NOMO-1 treated with dmso at 0.1 percent for 144 hours (cell line): Measurements from ENCODE around the gene TRPV4.
A peak's percentile ranks its signal among the peaks of the same experiment; 100 is the strongest.
"Not testable (repeated sequence)": the region's sequence is repeated elsewhere in the genome, so short reads cannot be mapped to it uniquely, and the experiment has no call there.

Source experiments
- DNase-seq: peaks from one replicate; lab custom pipeline; 2025; ENCODE audit not compliant: unreplicated experiment; lab: John Stamatoyannopoulos, UW

Gene TRPV4

DNA sequence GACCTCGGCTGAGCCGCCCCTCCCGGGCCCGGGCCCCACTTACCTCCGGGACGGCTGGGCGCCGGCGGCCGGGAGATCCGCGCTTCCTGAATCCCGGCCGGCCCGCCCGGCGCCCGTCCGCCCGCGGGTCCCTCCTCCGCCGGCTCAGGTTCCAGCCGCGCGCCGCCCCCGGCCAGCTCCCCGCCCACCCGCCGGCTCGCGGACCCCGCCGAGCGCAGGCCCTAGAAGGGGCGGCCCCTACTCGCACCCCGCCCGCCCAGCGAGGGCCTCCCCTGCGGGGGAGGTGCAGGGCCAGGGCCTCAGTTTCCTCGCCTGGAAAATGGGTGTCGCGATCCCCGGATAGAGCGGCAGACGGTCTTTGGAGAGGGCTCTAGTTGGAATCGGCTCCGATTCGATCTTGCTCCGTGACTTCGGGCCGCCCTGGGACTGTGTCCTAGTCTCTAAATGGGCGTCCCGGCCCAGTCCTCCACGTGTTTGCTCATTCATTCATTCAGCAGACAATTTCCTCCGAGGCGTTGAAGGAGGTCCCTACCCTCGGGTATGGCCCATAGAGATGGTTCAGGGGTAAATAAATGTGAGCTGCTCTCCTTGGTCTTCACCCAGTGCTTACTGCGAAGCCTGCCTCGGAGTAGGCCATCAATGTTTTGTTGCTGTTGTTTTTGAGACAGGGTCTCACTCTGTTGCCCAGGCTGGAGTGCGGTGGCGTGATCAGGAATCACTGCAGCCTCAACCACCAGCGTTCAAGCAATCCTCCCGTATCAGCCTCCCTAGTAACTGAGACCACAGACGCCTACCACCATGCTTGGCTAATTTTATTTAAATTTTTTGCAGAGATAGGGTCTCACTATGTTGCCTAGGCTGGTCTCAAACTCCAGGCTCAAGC, at the start of gene TRPV4:
Gene TRPV4 (minus strand): TSS at position 92 of the 883 bp plus-strand sequence. CDS start 18,602 bp downstream, outside the sequence.
- no peak for DNase-seq

DNA sequence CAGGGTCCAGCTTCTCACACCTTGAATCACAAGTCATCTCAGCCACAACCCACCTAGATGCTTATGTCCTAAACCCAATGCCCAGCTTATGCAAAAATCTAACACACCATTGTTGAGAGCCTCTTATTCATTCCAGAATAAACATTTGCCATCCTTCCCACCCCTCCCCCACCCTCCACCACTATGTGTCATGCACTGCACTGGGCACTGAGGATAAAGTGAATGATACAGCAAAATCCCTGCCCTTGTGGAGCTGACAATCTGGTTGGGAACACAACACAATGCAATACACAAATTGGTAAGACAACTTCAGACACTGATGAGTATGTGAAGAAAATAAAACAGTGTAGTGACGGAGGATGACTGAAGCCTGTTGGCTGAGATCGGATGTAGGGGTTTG, 48.6 kb upstream of the TRPV4 start:
- DNase-seq = no peak

DNA sequence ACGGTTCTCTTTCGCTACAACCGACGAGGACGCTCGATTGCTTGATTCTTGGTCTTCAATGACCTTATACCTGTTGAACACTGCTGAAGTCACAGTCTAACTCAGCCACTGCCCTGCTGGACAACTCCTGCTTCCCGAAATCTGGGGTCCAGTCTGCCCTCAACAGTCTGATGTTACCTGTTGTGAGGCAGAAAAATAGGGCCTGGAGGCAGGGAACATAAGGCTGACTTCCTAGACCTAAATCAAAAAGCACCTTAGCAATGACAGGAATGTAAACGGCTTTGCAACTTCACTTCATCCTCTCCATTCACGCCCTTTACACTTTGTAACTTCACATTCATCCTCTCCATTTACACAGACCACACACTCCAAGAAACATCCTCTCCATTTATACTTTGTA, 47.7 kb upstream of the TRPV4 start:
- no peak for DNase-seq

DNA sequence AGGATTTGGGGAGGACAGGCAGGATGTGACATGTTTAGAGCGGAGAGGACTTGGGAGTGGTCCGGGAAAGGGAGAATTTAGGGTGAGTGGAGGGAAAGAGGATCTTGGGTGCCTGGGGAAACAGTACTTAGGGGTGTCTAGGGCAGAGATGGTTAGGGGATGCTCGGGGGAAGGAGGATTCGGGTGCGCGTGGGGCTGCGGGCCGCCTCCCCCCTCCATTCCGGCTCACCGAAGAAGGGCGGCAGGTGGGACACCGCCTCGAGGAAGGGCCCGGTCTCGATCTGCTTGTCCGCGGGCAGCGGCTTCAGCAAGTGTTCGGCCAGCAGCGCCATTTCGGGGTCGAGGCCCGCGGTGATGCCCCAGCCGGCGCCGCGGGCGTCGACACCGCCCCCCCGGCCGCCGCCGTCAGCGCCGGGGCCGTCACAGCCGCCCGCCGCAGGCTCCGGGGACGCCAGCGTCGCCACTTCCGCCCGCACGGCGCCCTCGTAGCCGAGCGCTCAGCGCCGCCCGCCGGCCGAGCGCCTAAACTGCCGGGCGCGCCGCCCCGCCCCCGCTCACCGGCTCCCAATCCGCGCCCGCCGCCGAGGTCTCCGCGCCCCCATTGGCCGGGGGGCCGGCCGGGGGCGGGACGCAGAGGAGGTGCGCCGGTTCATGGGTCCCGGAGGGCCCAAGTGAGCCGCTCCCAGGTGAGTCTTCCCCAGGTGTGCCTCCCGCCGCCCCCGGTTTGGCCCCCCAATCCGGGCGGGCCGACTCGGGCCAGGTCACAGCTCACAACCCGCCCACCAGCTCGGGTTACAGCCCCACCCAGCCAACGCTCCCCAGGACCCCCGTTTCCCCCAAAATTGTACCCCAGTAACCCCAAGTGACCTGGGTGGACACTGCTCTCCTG, 47.1 kb upstream of the TRPV4 start, which contains the start of gene GLTP:
Gene GLTP (minus strand): TSS at position 499 of the 889 bp plus-strand sequence. CDS start 167 bp downstream, at position 332.
- peak; percentile 74 for DNase-seq

DNA sequence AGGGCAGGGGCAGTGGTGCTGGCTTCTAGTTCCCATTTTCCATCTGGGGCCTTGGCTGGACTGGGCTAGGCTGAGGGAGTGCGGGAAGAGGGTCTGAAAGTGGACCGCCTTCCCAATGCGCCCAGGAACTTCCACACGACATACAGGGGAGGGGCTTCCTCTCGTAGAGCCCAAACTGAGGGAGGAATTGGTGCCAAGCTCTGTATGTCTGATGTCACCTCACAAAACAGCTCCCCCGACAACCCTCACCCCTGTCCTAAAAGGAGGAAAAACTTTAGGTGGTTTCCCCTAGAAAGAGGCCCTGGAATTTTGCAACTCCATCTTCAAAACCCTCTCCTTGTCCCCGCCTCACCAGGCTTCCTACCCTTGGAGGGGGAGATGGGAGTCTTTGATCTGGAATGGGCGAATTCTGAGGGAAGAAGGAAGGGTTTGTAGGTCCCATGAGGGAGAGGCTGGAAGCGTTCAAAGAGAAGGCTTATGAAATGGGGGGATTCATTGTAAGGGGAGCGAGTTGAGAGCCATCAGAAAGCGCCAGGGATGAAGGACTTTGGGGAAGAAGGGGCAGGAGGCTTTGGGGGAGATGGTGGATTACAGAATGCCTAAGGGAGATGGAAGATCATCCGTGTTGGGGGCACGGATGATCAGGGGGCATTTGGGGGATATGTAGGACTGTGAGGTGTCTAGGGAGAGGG, 46.3 kb upstream of the TRPV4 start:
- no peak for DNase-seq

DNA sequence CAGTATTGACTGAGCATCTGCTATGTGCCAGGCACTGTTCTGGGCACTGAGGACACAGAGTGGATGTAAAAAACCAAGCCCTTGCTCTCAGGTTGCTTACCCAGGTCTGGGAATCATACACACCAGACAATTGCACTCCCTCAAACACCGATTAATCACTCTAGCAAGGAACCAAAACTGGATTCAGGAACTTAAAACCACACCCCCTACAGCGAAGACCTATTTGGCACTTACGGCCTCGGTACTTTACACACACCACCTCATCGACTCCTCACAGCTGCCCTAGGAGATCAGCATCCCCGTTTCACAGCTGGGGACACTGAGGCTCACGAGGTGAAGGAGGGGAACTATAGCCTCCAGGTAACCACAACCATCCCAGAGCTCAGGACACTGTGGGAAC, 45.6 kb upstream of the TRPV4 start:
- peak; percentile 62 for DNase-seq

DNA sequence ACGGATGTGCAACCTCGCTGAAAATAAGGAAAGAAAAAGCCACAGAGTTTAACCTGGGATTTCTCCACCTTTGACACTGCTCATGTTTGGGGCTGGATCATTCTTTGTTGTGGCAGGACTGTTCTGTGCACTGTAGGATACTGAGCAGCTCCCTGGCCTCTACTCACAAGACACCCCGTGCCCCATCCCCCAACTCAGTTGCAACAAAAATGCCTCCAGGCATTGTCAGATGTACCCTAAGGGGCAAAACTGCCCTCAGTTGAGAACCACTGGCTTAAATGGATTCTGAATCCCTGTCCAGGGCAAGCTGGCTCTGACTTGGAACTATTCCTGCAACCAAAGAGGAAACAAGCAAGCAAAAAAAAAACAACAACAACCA, 45.0 kb upstream of the TRPV4 start:
- DNase-seq = no peak

DNA sequence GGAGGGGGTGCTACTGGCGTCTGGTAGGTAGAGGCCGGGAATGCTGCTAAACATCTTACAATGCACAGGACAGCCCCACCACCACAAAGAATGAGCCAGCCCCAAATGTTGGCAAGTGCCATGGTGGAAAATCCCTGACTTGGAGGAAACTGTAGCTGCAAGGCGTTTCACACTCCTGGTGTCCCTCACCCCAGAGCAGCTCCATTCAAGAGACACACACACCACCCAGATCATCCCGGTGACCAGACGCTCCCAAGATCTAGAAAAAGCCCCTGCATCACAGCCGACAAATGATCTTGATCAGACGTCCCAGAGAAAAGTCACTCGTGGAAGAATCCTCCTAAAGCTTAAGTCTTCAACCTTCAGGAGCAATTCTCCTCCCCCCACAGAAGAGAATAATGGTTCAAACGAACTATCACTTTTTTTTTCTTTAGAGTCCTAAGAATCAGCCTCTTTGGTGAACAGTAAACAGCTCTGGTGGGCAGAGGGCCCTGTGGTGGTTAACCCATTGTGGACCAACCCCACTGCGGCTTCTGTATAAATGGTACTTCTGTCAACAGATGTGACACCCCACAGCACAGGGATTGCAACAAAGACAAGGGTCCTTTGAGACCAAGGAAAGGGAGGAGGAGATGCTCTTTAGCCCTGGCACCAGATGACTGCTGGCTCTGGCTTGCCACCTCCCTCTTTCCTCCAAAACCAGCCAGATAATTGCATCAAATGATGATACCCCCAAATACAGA, 44.5 kb upstream of the TRPV4 start:
- no peak for DNase-seq

DNA sequence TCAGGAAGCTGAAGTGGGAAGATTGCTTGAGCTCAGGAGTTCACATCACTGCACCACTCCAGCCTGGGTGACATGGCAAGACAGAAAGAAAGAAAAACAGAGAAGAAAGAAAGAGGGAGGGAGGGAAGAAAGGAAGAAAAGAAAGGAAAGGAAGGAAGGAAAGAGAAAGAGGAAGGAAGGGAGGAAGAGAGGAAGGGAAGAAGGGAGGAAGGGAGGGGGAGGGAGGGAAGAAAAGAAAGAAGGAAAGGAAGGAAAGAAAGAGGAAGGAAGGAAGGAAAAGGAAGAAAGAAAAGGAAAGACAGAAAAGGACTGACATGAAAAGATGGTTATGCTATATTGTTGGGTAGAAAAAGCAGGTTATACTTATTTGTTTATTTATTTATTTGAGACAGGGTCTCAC, 43.2 kb upstream of the TRPV4 start:
- no peak for DNase-seq

DNA sequence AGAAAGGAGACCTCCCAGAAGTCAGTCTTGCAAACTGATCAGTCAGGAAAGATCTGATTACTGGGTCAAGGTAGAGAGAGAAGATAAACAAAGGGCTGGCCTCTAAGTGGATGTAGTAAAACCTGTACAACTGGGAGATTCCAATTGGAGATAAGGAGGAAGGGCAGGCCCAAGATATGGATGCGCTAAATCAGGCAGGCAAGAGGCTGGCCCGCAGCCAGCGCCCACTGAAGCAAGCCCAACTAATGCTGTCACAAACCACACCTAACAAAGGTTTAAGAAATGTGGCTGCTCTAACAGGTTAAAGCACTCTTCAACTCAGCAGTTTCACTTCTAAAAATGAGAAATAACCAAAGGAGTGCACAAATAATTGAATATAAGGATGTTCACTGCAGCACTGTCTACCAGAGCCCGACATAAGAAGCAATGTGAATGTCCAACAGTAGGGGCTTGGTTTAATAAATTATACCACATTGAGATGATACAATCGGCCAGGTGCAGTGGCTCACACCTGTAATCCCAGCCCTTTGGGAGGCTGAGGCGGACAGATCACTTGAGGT, 42.5 kb upstream of the TRPV4 start:
- DNase-seq = no peak

DNA sequence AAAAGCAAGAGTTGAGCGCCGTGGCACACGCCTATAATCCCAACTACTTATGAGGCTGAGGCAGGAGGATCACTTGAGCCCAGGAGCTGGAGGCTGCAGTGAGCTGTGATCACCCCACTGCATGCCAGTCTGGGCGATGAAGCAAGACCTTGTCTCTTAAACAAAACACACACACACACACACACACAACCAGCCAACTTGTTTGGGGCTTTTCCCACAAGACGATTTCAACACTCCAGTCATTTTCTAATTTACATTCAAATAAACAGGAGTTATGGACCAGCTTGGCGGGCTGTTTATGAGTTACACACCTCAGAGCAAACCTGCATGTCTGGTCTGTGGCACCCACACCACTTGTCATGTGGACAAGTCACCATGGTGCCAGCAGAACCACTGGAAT, 40.5 kb upstream of the TRPV4 start:
- DNase-seq = no peak

DNA sequence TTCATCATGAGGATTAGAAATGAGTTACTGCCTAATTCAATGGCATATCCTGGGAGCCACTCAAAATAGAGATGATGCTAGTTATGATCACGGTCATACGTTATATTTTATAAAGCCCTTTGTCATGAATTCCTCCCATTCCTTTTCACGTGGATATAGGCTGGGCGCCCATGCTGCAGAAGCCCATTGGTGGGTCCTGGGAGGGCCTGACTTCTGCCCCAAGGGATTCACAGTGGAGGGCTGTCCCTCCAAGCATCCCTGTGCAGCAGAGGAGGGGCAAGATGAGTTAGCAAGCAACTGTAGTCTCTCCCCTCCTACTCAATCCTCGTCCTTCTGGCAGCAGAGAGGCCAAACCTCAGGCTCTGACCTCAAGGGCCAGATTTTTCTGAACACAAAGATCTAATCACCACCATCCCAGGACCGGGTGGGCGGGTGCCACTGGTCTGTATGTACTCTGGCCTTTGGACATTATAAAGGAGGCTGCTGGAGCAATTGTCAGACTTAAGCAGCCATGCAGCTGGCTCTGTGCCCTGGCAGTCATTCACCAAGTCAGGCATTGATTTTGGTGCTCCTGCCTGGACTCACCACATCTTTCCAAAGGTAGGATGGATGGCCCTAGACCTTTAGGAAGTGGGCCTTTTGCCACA, 38.6 kb upstream of the TRPV4 start:
- no peak for DNase-seq

DNA sequence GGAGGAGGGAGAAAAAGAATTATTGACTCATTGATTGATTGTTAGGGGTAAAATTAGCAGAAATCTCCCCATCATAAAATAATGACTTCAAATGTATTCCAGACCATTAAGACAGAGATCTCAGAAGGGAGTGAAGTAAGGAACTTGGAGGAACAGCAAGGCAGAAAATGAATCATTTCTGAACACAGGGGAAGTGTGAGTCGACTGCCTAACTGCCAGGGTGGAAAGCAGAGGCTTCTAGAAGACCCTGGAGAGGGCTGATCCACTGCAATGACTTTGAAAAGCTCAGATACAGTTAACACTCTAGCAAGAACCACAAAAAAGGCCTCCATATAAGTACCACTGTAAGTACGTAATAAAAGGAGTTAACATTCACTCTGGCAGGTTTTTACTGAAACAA, 37.5 kb upstream of the TRPV4 start:
- no peak for DNase-seq

DNA sequence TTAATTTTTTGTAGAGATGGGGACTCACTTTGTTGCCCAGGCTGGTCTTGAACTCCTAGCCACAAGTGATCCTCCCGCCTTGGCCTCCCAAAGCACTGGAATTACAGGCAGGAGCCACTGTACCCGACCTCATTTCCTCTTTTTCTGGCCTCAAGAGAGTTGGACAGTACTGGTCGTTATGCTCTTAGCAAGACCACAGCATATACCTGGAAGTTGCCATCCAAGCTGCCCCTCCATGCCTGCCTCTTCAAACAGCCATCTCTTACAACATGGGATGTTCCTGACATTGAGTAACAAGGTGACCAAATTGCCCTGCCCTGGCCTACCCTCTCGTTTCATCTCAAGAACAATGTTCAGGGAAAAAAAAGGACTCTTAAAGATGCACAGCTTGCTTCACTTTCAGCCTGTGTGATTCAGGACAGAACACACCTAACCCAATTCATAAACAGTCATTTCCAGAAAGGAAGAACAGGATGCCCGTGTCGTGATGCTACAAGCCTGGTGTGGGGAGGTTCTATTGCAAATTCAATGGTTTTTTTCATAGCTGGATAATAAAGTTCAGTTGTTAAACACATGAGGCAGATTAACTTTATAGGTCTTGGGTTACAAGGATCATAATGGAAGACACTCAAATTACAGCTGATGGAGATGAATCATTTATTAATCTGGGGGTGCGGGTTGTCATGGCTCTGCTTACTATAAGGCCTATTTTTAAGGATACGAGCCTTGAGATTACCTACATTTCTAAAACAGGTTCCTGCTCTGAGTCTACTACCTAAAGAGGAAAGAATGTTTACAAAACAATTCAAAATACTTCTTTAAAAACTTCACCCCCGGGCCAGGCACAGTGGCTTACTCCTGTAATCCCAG, 35.2 kb upstream of the TRPV4 start:
- DNase-seq = no peak

DNA sequence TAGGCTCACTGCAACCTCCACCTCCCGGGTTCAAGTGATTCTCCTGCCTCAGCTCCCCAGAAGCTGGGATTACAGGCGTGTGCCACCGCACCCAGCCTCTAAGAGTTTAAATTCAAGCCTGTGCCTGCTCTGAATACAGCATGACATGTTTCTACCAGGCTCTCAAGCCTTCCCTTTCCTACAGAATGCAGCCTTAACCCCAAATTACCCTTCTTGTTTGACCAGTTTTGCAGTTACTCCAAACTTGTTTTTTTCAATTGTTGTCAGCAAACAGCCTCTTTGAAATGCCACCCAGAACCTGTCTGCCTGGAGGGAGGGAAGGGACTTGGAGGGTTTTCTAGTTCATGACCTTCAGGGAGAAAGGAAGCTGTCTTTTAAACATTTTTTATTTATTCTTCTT, 31.7 kb upstream of the TRPV4 start:
- no peak for DNase-seq

DNA sequence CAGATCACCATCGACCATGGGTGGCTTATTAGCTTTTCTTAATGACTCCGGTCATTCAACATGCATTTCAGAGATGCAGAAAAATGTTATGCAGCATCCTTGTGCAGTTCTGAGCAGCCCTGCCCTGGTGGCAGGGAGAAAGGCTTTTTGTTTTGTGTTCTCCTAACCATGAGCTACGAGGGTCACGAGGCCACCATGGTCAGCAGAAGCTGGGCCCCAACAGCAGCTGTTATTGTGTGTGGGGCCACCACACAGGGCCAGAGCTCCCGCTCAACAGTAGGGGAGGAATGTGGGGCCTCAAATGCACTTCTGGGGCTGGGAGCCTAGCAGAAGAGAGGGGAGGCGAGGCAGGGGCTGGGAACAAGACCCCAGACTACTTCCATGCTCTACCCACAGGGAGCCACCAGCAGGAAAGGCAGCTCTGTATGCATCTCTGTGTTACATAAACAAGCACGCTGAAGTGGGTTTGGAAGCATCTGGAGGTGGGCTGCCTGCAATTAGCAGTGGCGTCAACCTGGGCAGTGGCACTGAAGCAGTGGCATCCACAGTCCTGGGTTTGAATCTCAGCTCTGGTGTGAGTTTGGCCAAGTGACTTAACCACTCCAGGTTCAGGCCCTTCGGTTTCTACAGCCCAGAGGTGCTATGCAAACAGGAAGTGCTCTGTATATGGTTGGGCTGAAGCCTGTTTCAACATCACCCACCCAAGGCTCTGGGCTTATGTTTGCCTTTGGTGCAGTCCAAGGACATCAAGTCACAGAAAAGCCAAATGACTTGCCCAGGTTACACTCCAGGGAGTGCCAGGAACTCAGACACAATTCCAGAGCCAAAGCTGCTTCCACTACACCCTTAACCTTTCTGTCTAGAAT, 30.9 kb upstream of the TRPV4 start:
- DNase-seq = peak; percentile 57

DNA sequence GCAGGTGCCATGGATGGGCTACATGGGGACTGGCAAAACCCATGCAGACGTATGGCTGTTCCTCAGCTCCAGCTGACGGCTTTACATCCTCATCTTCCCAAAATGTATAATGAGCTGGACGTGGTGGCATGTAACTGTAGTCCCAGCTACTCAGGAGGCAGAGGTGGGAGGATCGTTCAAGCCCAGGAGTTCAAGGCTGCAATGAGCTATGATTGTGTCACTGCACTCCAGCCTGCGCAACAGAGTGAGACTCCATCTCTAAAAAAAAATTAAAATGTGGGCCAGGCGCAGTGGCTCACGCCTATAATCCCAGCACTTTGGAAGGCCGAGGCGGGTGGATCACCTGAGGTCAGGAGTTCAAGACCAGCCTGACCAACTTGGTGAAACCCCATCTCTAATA, 29.3 kb upstream of the TRPV4 start:
- not testable (repeated sequence) for DNase-seq
